ENCODE data around the gene TMEM178A. TPM values are rescaled to one million over a fixed set of nuclear protein-coding genes. Genes with fewer than 3 reads are reported as not detected.
"Not testable (repeated sequence)": the region's sequence is repeated elsewhere in the genome, so short reads cannot be mapped to it uniquely, and the experiment has no call there.

Gene TMEM178A
- total RNA-seq, 1 donor from 2014 or later = 2.9 TPM

DNA sequence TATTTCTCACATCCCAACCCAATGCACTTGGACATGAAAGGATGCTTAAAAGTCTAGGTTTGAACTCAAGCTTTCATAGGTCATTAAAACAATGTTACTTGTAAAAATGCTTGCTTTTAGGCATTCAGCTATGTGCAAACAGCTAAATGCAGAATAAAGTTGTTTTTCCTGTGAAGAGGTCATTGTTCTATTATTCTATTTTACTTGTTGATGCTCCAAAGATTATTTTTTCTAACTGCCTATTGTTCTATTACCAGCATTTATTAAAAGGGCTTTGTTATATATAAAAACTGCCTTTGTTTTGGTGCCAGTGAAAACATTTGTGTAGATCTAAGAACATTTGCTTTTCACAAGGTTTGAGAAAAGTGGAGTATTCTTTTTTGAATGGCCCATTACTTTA is 49.4 kb downstream of the TMEM178A start:
- DNase-seq (ENCODE audit: low spot score) = no peak

DNA sequence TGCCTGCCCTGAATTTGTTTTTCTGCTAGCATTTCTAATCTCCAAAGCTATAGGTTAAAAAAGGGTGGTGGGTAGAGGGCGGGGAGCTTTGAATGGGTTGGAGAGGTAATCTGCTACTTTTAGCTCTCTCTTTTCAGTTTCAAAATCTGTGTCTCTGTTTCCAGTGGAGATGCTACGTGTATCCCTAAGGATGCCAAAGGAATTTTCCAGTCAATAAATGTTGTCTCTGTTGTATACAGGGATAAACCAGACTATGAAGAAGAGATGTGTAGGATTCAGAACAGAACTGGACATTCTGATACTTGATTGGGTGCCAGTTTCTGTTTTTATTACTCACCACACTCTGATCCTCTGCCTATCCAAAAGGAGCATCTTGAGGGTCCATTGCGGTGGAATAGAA is 50.1 kb downstream of the TMEM178A start:
- DNase-seq (ENCODE audit: low spot score) = no peak

DNA sequence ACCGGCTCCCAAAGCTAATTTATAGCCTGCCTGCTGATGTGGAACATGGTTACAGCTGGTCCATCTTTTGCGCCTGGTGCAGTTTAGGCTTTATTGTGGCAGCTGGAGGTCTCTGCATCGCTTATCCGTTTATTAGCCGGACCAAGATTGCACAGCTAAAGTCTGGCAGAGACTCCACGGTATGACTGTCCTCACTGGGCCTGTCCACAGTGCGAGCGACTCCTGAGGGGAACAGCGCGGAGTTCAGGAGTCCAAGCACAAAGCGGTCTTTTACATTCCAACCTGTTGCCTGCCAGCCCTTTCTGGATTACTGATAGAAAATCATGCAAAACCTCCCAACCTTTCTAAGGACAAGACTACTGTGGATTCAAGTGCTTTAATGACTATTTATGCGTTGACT is 51.4 kb downstream of the TMEM178A start:
- no peak for DNase-seq (ENCODE audit: low spot score)

DNA sequence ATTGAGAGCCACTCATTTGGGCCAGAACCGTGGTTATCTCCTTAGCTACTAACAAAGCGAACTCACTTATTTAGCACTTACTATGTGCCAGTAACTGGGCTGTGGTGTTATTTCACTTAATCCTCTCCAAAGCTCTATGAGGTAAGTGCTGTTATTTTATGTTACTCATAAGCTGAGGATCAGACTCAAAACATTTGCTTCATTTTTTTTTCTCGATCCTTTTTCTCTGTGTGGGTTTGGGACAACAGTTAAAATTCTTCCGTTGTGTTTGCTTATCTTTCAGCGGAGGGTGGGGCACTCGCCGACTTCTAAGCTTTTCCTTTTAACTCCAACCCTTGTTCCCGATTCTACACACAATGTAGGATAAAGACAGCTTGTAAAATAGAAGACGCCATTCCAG is 52.8 kb downstream of the TMEM178A start:
- DNase-seq (ENCODE audit: low spot score) = no peak

DNA sequence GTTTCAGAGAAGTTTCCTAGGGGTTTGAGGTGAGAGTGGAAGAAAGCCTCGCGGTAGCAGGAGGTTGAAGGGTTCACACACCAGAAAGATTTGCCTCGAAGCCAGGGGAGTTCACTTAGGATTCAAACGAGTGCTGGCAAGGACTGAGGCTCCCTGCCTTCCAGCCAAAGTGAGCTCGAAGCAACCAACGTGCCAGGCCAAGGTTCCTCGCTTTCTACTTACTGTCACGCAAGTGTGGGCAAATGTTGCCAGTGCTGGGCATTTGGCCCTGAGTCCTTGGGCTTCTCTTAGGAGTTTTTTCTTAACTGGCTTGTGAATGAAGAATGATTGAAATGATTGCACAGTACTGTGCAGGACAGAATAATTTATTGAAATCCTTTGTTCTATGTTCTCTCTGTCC is 53.6 kb downstream of the TMEM178A start:
- no peak for DNase-seq (ENCODE audit: low spot score)

DNA sequence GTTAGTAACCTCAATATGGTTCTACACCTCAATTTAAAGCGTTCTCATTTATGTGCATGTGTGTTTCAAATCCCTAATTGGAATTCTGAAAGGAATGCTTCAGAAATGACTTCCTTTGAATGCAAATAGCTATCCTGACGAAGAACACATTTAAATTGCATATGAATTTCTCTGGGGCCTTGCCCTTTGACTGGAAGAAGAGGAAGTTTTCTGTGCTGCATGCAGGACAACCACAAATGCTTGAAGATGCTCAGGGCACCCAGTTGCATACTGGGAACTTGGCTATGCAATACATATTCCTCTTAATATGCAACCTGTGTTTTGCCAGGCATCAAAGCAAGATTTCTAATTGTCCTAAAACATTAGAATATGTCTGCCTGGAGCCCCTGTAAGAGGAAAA is 55.3 kb downstream of the TMEM178A start:
- no peak for DNase-seq (ENCODE audit: low spot score)

DNA sequence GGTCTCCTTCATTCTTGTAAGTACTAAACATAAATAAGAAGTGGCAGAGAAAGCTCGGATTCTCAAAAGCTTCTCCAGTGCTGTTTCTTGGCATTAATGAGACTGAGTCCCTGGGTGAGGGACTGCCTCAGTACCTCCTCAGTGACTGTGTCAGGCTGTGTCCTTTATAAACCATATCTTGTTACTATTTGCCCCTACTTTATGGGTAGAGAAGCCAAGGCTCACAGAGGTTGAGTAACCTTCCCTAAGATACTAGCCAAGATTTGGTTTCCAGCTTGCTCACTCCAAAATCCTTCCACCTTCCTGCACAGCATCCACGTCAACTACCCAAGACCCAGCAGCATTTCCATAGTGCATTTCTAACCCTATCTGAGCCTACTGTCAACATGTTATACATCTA is 57.8 kb downstream of the TMEM178A start:
- no peak for DNase-seq (ENCODE audit: low spot score)

DNA sequence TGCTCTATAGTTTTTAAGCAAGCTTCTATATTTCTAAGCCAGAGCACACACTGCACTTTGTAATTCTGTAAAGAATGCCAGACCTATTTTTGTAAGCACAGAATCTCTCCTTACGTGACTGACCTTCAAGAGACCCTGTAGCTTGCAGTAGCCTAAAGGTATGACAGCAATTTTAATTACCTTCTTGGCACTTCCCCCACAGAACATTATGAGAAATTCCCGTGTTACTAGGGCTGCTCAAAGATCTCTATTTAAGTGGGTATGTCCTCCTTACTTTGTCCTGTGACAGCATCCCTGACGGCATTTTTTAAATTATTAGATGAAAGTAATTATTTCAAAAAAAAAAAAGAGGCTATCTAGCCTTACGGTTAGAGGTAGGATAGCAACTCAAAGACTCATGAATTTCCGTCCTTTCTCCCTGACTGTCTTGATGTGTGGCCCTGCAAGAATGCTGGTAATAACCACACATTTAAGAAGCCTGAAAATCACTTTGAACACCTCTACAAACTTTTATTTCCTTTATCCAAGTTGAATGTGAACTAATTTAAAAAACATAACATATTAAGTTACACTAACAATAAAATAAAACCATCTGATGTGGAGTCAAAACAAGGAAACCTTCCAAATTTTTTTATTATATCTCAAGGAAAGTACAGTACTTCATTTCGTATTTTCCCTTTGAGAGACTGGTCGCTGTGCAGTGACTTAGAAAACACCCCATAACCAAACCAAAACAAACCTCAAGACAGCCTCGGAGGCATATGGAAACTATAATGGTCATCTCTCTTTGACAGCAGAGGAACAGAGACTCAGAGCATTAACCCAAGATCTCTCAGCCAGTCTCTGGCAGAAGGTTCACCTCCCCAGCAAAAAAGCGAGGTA is 58.5 kb downstream of the TMEM178A start:
- no peak for DNase-seq (ENCODE audit: low spot score)

DNA sequence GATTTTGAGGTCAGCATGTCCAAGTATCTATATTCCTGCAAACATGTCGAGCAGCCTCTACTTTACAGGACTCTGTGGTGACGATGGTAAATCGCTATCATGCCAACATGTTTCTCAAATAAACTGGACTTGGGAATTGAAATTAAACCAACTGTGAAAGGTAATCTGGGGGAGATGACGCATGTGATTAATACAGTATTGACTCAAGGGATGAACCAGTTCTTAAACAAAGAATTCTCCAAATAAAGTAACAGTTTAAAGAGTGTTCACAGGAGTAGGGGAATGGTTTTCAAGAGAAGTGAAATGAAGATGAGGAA is 59.1 kb downstream of the TMEM178A start:
- no peak for DNase-seq (ENCODE audit: low spot score)

DNA sequence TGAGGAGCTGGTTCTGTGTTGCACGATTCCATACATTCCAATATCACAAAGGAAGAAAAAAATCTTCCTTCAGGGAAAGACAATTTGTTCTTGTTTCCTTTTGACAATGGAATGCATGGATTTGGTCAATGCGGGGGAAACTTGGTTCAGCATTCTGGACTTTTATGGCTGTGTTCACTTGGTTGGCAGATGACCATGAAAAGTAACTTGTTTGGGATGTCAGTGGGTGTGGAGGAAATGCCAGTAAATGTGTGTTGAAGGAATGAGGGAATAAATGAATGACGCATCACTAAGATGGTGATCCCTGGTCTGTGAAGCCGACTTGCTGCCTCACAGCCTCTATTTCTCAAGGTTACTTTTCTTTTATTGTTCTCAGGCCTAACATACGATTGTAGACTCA is 59.7 kb downstream of the TMEM178A start:
- DNase-seq (ENCODE audit: low spot score) = no peak

DNA sequence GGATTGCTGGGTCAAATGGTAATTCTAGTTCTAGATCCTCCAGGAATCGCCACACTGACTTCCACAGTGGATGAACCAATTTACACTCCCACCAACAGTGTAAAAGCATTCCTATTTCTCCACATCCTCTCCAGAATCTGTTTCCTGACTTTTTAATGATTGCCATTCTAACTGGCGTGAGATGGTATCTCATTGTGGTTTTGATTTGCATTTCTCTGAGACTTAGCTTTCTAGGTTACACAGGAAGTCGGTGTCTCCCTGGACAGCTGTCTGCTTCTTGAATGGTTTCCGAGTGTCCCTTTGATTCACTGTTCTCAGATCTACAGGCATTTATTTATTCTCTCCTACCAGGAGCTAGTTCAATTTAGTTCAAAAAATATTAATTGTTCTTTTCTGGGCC is 62.4 kb downstream of the TMEM178A start:
- DNase-seq (ENCODE audit: low spot score) = not testable (repeated sequence)

DNA sequence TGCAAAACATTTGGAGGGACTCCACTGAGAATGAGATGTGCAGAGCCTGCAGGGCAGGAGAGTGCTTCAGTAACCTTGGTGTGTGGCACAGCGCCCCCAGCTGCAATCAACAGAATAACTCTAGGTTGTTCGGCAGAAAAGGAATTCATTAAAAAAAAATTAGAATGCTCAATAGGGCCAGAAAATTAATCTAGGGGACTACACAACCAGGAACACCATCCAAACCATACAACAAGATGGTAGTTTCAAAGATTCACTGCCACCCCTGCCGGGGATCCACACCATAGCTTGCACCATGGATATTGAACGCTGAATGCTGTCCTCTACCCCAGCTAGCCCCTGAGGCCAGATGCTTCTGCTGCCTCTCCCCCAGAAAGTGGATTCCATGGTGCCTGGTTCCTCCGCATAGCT is 63.2 kb downstream of the TMEM178A start:
- no peak for DNase-seq (ENCODE audit: low spot score)

DNA sequence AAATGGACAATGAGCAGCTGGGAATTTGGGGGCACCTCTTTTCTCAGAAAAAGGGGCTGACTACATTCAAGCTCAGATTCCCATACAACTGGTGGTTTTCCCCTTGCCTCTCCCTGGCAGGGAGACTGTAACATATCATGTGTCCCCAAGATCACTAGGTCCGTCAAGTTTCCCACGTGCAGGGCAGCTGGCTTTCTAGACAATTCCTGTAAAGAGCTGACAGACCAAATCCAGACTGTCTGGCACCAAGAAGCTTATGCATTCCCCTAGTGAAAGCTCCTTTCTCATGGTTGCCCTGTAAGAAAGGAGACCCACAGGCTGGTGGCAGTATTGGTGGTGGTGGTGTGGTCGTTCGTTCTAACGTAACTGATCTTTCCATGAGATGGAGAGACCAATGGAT is 64.6 kb downstream of the TMEM178A start:
- no peak for DNase-seq (ENCODE audit: low spot score)

DNA sequence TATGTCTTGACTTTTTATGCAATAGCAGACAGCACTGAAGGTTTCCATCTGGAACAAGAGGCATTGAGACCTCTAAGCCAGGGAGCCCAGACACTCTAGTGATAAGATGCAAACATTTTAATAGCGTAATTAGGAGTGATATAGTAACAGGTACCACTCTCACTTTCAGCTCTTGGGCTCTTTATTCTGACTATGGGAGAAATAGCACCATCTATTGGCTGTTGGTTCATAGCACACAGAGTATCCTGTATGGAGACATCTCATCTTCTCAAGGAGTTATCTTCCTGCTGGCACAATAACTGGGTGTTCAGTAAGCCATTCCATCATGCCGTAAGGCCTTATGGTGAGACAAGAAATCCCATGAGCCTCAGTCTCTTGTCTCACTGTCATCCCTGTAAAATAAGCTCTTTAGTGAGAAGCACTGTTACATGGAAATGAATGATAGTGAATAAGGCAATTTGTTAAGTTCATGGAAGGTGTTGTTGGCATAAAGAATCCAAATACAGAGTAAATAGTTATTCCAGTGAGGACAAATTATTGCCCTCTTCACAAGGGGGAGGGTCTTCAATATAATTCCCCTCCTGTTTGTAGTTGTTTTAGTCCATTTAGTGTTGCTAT is 65.1 kb downstream of the TMEM178A start:
- DNase-seq (ENCODE audit: low spot score) = no peak

DNA sequence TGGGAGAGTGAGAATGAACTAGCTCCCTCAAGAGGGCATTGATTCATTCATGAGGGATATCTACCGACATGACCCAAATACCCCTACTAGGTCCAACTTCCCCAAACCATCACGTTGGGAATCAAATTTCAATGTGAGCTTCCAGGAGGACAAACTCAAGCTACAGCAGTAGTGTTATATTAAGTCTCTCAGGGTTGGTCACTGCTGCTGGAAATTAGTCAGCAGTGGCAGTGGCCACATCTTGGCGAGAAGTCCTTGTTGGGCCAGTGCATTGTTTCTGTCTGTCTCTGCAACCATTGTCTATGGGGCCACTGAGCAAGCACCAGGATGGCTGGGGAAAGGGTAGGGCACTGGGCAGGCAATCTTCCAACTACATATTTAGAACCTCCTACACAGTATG is 65.8 kb downstream of the TMEM178A start:
- no peak for DNase-seq (ENCODE audit: low spot score)

DNA sequence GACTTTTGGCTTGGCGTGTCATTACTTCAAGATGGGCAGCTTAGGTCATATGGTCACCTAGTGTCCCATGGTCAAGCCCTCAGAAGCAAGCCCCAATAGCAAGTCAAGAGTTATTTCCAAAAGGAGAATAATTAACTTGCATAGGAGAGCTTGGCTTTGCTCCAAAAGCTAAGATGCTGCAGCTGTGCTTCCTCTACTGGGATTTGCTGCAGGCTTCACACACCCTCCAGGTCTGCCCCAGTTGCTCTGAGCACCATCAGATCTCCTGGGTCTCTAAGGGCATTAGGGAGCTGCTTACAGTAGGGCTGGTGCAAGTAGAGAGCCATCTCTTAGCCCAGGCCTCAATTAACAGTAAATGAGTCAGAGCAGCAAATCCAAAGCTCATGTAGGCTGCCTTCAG is 66.8 kb downstream of the TMEM178A start:
- DNase-seq (ENCODE audit: low spot score) = no peak

DNA sequence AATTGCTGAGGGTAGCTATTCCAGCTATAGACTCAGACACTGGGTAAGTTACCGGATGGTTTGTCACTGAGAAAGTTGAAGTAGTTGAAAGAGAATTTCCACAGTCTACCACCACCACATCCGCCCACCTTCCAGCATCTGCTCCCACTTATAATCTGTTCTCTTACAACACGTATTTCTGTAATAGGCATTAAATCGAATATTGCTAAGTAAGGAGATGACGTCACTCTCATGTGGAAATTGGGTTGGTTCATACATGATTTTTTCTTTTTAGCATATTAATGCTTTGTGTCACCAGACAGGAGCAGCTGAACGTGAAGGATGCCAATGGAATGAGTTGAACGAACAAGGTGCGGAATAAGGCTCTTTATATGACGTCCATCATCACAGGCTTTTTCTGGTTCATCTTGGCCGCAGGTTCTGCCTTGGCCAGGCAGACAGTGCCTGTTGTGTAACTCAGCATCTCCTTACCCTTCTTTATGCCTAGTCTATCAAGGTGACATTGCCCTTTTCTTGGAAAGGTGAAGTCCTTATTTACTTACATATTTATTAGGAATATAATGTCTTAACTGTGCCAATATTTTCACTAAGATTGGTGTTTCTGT is 67.5 kb downstream of the TMEM178A start:
- no peak for DNase-seq (ENCODE audit: low spot score)

DNA sequence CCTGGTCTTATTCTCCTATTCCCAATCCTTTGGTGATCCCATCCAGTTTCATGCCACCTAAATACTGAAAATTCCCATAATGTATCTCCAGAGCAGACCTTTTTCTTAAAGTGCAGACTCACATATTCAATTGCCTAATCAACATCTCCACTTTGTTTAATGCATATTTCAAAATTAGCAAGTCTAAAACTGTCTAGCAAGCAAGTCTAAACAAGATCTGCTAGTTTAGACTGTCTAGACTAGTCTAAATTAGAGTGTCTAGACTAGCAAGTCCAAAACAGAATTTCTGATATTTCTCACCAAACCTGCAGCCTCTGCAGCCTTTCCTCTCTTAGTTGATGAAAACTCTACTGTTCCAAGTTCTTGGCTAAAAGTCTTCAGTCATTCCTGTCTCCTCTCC is 68.7 kb downstream of the TMEM178A start:
- no peak for DNase-seq (ENCODE audit: low spot score)

DNA sequence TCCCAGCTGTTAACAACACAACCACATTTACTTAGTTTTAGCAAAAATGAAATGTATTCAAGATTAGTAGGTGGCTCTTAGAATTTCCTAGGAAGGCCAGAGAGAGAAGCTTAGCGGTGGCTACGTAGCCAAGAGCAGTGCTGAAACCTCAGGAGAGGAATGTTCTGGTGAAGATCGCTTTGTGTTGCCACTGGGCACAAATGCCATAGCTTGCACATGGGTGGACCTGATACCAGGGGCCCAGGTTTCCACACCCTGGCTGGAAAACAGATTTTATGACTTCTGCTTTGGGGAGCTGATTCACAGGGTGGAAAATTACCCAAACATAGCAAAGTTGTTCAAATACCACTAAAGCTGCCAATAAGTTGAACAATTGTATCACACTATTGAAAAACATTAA is 69.9 kb downstream of the TMEM178A start:
- no peak for DNase-seq (ENCODE audit: low spot score)

DNA sequence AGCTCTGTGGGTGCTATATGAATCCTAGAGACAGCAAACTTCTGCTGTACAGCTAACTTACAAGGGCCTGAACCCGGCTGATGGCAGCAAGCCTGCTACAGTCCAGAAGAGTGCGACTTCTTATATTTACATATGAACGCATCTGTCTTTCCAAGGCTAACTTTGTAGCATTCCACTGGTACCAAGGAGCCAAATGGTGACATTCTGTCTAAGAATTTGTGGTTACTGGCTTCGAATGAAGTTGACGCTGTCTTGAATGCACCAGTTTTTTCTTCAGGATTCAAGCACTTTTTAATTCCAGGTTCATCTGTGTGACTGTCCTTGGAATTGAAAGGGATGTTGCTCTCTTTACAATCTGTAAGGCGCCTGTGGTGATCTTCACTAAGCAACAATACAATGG is 70.9 kb downstream of the TMEM178A start:
- DNase-seq (ENCODE audit: low spot score) = no peak

DNA sequence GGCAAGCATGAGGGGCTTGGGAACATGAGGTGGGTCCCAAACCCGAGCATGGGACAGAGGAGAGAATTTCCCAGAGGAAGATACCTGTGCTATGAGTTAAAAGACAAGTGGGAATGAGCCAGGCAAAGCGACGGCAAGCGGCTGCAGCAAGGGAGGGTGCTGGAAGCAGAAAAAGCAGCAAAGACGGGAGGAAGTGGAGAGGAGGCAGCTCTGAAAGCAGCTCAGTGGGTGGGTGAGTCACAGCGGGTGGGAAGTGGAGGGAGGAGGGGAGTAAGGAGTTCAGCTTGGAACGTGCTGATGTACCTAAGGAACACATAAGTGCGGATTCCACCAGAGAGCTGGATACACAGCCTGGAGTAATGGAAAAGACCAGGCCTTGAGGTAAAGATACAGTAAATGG is 71.9 kb downstream of the TMEM178A start:
- no peak for DNase-seq (ENCODE audit: low spot score)

DNA sequence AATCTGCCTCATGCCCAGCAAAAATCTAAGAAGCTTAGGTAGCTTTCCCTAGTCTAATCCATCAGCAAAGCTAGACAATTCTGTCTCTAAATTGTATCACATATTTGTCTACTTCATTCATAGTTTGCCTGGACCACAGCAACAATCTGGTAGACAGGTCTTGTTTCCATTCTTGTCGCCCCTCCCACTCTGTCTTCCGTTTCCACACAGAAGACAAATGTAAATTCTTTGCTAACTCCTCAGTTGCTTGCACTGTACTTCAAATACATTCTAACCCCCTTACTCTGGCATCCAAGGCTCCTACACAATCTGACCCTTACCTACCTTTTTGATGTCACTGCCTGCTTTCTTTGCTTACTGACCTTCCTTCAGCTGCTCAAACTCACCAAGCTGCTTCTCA is 73.2 kb downstream of the TMEM178A start:
- no peak for DNase-seq (ENCODE audit: low spot score)

DNA sequence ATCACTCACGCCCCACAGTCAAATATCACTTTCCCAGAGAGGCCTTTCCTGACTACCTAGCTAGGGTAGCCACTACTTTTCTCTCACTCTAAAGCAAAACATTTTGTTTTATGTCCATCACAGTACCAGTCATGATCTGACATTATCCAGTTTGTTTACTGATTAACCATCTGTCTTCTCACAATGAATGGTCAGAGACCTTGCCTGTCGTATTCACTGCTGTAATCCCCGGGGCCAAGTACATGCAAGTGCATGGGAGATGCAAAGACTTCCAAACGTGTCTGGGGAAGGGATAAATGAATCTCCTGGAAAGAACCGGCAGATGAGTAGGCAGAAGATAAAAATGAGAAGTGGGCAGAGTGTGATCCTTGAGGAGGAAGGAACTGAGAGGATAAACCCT is 73.7 kb downstream of the TMEM178A start:
- no peak for DNase-seq (ENCODE audit: low spot score)

All from ureter (tissue), 1 donor.